ENCODE results near the gene RTN4RL1.

GRCh38 chr17:2067608-2068024 is 42.5 kb upstream of the RTN4RL1 start:
- TF ChIP-seq POLR2A (IDR thresholded peaks at IDR 0.05) (no peak), CTCF (IDR thresholded peaks at IDR 0.05) (no peak), POLR2AphosphoS5 (IDR thresholded peaks at IDR 0.05) (peak in 1 of 2 donors; percentile 26)
